Tibial nerve (tissue), 4 donors: ENCODE results near the gene PACSIN1.

Experiments
- CTCF ChIP-seq, 5 experiments: fragments of 200-600 bp in 3 of 5; fragments of 450-650 bp in 2 of 5; sonication (generic) in 3 of 5; IDR thresholded peaks; one replicate each; pipeline ENCODE4 v1.5.1; 2016 to 2019; ENCODE audit warnings: antibody characterized with exemption in 5 of 5, mild to moderate bottlenecking in 3 of 5, moderate library complexity in 2 of 5
- EP300 ChIP-seq, 2 donors: sonication (generic); formaldehyde crosslinking; IDR thresholded peaks; one replicate each; pipeline ENCODE4 v1.6.1; 2017; ENCODE audit warnings: antibody characterized with exemption in 2 of 2, mild to moderate bottlenecking in 1 of 2
- POLR2A ChIP-seq, 2 donors: fragments of 450-650 bp; IDR thresholded peaks; one replicate each; pipeline ENCODE4 v1.6.1; 2017; ENCODE audit warnings: antibody characterized with exemption in 2 of 2, mild to moderate bottlenecking in 2 of 2, moderate library complexity in 2 of 2

DNA sequence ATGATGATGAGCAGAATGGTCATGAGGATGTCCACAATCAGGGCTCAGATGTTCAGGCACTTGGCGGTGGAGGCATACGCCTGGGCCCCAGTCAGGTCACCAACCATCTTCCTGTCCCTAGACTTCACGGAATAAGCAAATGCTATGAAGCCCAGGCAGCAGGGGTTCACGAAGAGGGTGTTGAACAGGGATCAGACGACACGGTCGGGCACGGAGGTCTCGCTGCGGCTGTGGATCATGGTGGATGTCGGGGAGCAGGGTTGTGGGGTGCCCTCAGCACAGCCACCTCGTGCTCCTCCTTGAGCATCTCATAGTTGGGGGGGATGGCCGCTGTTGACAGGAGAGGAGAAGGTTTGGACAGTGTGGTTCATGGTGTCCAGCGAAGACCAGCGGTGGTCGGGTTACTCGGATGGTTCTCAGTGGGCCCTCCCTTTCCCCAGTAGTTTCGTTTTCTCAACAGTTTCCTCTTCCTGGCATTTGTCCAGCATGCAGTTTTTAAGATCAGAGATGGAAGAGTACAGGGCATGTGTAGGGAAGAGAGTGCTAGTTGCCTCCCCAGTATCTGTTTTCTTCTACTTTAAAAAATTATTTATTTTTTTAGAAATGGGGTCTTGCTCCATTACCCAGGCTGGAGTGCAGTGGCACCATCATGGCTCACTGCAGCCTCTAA is 110.5 kb downstream of the PACSIN1 start:
- no peak for TF ChIP-seq CTCF (IDR thresholded peaks at IDR 0.05)
- no peak for TF ChIP-seq POLR2A (IDR thresholded peaks at IDR 0.05)
- no peak for TF ChIP-seq EP300 (IDR thresholded peaks at IDR 0.05)
